C4-2B (cell line): ENCODE results near the gene SLC9A6.
"Not testable (repeated sequence)": the region's sequence is repeated elsewhere in the genome, so short reads cannot be mapped to it uniquely, and the experiment has no call there.

Experiments
- ZFX ChIP-seq: fragments of 450-650 bp; IDR thresholded peaks from 2 replicates; pipeline ENCODE4 v1.6.1; 2017
- TF ChIP-seq, protein P1 (sequence below): fragments of 450-650 bp; conservative IDR thresholded peaks from 2 replicates; pipeline ENCODE4 v1.5.1; 2017; ENCODE audit warnings: mild to moderate bottlenecking

DNA sequence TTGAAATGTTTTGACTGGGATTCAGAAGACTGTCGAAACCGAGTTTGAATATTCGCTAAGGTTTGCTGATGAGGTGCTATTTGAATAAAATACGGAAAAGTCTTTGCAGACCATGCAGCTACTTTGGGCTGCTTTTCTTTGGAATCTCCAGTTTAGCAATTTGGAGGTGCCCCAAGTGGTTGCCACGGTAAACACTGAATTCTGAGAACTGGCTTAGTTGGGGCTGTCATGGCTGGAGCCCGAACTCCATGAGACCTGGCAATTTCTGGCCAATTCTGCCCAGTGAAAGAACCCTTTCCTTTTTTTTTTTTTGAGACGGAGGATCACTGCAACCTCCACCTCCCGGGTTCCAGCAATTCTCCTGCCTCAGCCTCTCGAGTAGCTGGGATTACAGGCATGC lies 65.6 kb downstream of the SLC9A6 start:
- TF ChIP-seq, protein P1, sequence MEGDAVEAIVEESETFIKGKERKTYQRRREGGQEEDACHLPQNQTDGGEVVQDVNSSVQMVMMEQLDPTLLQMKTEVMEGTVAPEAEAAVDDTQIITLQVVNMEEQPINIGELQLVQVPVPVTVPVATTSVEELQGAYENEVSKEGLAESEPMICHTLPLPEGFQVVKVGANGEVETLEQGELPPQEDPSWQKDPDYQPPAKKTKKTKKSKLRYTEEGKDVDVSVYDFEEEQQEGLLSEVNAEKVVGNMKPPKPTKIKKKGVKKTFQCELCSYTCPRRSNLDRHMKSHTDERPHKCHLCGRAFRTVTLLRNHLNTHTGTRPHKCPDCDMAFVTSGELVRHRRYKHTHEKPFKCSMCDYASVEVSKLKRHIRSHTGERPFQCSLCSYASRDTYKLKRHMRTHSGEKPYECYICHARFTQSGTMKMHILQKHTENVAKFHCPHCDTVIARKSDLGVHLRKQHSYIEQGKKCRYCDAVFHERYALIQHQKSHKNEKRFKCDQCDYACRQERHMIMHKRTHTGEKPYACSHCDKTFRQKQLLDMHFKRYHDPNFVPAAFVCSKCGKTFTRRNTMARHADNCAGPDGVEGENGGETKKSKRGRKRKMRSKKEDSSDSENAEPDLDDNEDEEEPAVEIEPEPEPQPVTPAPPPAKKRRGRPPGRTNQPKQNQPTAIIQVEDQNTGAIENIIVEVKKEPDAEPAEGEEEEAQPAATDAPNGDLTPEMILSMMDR: not testable (repeated sequence)
- TF ChIP-seq ZFX: not testable (repeated sequence)
